Measurements from ENCODE around the gene RNF130. TPM values are rescaled to one million over a fixed set of nuclear protein-coding genes. Genes with fewer than 3 reads are reported as not detected.

RNF130 gene
- total and polyA plus RNA-seq, 9 of the 15 experiments (the other 6 are each of a cell fraction or from before 2014, with no cell fraction given), result 5.8 to 39.4 (median 27.1) TPM

- Histone ChIP-seq H3K4me2 (ENCODE audit: insufficient read depth, low read length) (no peak overlapping the region), H2AFZ (ENCODE audit: low read depth, low read length) (no peak overlapping the region), H3K36me3 (ENCODE audit: control insufficient read depth, insufficient read depth, low read length) (no peaks in the 10 kb centered on the region; the same call in 2 of the 3 replicates), H3K9me1 (ENCODE audit: control insufficient read depth, insufficient read depth, low read length) (no peaks in the 10 kb centered on the region), H3K79me2 (ENCODE audit: control insufficient read depth, insufficient read depth, low read length) (no peaks in the 10 kb centered on the region), H3K4me1 (replicated peaks in 1 of 2; ENCODE audit: control insufficient read depth in 2 of 2, insufficient read depth in 2 of 2, low read length in 2 of 2) (peaks cover 0 to 4% of the 10 kb centered on the region in 2 experiments; a peak in 1 of 5 replicates), H3K27ac (ENCODE audit: extremely low read depth, low read depth, low read length) (no peak overlapping the region), H3K9ac (ENCODE audit: insufficient read depth in 1 of 2, low read depth in 2 of 2, low read length in 2 of 2) (no peak overlapping the region), H3K27me3 (ENCODE audit: control insufficient read depth in 2 of 2, insufficient read depth in 2 of 2, low read length in 2 of 2) (no peaks in the 10 kb centered on the region), H3K9me3 (replicated peaks; ENCODE audit: control insufficient read depth, insufficient read depth, low read depth, low read length) (no peaks in the 10 kb centered on the region), H3K4me3 (no peak overlapping the region), H4K20me1 (replicated peaks; ENCODE audit: control insufficient read depth, insufficient read depth, low read length) (peaks cover 3% of the 10 kb centered on the region; the same call in 1 of the 2 replicates)
- CTCF ChIA-PET (ENCODE audit: low intra/inter-chr PET ratio), result no interaction called here
- POLR2A ChIA-PET, result no interaction called here
- intact Hi-C loops (cut with micrococcal nuclease) (no loop called here), in situ Hi-C loops (cut with MboI) (no loop called here)
- FAIRE-seq (no peak), DNase-seq (ENCODE audit: extremely low read depth in 1 of 4, low spot score in 3 of 4) (no peak), ATAC-seq (no peak)
- 74% methylated on average over 9 of the region's 11 CpGs for WGBS (ENCODE audit: insufficient coverage, low coverage, missing lambda C conversion rate)
- TF ChIP-seq SAP30 (IDR thresholded peaks at IDR 0.05; ENCODE audit: borderline replicate concordance, insufficient read depth, low read depth, low read length, poor library complexity, severe bottlenecking), result no peak
- no peak for TF ChIP-seq RHOXF2B (CRISPR knock-in tag; conservative IDR thresholded peaks at IDR 0.05)
- TF ChIP-seq CBX5 (IDR thresholded peaks at IDR 0.05; ENCODE audit: borderline replicate concordance, low read depth), result no peak
- TF ChIP-seq ATF7 (IDR thresholded peaks at IDR 0.05), result no peak
- no peak for TF ChIP-seq ZNF766 (CRISPR knock-in tag; conservative IDR thresholded peaks at IDR 0.05)
- TF ChIP-seq PATZ1 (CRISPR knock-in tag; IDR thresholded peaks at IDR 0.05; ENCODE audit: borderline replicate concordance), result no peak
- no peak for TF ChIP-seq ILF3 (IDR thresholded peaks at IDR 0.05; ENCODE audit: borderline replicate concordance)
- TF ChIP-seq NFE2L1 (tag; IDR thresholded peaks at IDR 0.05; ENCODE audit: borderline replicate concordance, low read depth), result no peak
- no peak for TF ChIP-seq MEF2A (IDR thresholded peaks at IDR 0.05; ENCODE audit: control insufficient read depth, low read depth, low read length)
- no peak for TF ChIP-seq XRCC5 (IDR thresholded peaks at IDR 0.05; ENCODE audit: low read depth, low read length)
- no TSS peak for BruUV-seq (replicated peaks)
Observed at GRCh38 chr5:179973391-179973790, 98.2 kb downstream of the RNF130 start.
